ENCODE measurements around the gene RNASE7.
"Not testable (repeated sequence)": the region's sequence is repeated elsewhere in the genome, so short reads cannot be mapped to it uniquely, and the experiment has no call there.

- TF ChIP-seq, protein P1, sequence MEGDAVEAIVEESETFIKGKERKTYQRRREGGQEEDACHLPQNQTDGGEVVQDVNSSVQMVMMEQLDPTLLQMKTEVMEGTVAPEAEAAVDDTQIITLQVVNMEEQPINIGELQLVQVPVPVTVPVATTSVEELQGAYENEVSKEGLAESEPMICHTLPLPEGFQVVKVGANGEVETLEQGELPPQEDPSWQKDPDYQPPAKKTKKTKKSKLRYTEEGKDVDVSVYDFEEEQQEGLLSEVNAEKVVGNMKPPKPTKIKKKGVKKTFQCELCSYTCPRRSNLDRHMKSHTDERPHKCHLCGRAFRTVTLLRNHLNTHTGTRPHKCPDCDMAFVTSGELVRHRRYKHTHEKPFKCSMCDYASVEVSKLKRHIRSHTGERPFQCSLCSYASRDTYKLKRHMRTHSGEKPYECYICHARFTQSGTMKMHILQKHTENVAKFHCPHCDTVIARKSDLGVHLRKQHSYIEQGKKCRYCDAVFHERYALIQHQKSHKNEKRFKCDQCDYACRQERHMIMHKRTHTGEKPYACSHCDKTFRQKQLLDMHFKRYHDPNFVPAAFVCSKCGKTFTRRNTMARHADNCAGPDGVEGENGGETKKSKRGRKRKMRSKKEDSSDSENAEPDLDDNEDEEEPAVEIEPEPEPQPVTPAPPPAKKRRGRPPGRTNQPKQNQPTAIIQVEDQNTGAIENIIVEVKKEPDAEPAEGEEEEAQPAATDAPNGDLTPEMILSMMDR (conservative IDR thresholded peaks at IDR 0.05; ENCODE audit: low read depth, low read length): not testable (repeated sequence)
- TF ChIP-seq EZH2 (IDR thresholded peaks at IDR 0.05; ENCODE audit: low read length, unreplicated experiment): not testable (repeated sequence)
These were observed 1.2 kb upstream of the RNASE7 start for GRCh38 chr14:21040941-21041340.
